Activated CD4-positive, alpha-beta T cell treated with anti-CD3 and anti-CD28 coated beads, Interleukin-10, Interleukin-2, amounts not matched to agents 100 ng/mL and 50 ng/mL, durations not matched to agents 16 hours and 8 hours (primary cell): ENCODE results near the gene POLE4.

Experiments used
- DNase-seq: peaks from one replicate; pipeline ENCODE4 v3.0.0-alpha.2; 2020

POLE4 gene

DNA sequence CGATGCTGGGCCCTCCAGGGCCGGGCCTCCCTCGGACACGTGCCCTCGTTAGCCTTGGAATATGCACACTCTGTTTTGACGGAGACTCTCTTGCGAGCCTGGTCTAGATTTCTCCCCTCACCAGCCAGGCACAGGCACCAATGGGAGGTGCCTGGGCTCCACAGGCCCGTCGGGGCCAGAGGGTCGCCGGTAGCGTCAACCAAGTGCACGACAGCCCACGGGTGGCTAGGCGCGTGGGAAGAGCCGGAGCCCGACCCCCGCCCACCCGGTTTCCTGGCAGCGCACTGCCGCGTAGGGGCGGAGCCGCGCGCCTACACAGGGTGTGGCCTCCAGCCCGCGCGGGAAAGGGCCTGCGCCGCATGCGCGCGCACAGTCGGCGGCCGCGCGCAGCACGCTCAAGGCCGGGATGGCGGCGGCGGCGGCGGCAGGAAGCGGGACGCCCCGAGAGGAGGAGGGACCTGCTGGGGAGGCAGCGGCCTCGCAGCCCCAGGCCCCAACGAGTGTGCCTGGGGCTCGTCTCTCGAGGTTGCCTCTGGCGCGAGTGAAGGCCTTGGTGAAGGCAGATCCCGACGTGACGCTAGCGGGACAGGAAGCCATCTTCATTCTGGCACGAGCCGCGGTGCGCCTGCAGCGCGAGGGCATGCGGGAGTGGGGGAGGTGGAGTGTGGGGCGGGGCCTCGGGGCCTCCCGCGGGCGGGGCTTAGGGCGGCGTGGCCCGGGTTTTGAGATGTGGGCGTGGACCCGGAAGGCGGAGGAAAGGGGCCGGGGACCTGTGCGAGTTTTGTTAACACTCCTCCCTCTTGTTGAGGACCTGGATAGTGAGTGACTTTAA, at the start of gene POLE4:
TSS of gene POLE4 (plus strand) at position 370 of the 832 bp plus-strand sequence. CDS start at position 407, 37 bp downstream.
- DNase-seq: peak; percentile 95

DNA sequence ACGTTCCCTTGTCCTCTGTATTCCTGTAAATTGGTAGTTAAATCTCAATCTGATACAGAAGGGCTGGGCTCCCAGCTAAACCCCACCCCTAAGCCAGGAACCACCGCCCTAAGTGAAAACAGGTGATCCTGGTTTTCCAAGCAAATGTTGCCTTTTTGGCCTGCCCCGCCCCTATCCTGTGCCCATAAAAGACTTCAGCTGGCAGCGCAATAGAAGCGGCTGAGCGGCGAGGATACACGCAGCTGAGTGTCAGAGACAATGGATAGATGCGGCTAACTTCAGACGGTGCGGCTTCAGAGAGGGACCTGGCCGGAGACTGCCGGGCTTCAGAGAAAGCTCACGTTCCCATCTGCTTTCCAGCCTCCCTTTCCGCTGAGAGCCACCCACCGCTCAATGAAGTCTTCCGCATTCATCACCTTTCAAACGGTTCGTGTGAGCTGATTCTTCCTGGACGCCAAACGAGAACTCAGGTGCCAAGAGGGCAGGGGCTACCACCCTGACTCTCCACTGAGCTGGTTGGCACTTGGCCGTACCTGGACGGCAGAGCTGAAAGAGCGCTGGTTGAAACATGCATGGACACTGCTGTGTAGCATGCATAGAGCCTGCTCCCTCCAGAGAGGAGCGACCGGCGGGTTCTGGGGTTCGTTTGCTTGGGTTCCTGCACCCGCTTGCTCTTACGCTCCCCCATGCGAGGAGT, 49.5 kb upstream of the POLE4 start:
- no peak for DNase-seq

GRCh38 chr2:74910245-74910644, 48.2 kb upstream of the POLE4 start:
- no peak for DNase-seq

DNA sequence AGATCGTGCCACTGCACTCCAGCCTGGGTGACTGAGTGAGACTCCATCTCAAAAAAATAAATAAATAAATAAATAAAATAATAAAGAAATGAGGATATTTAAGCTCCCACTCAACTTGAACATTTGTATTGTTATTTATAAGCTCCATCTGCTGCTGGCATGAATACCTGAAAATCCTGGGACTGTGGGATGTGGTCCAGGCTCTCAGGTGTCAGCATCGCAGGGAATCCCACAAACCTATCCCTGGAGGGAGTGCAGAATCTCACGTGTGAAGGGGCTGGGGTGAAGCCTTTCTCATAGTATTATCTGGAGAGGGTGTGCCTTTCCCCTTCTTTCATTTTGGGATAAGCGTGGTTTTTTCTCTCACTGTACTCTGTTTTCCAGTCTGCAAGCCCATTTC, 47.4 kb upstream of the POLE4 start:
- no peak for DNase-seq

GRCh38 chr2:74915743-74916142, 42.7 kb upstream of the POLE4 start:
- DNase-seq: peak; percentile 68

DNA sequence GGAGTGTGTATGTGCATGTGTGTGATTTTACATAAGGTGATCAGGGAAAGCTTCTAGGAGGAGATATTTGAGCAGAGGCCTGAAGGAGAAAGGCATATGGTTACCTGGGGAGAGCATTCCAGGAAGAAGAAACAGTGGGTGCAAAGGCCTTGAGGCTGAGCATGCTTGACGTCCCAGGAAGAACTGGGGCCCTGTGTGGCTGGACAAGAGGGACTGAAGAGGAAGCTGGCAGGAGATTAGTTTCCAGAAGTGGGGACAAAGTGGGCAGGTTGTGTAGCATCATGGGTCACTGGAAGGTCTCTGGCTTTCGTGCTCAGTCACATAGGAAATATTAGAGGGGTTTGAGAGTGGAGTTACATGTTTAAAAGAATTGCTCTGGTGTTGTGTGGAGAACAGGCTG, 42.0 kb upstream of the POLE4 start:
- DNase-seq: no peak

- DNase-seq: no peak
Observed at GRCh38 chr2:74917702-74918619, 40.5 kb upstream of the POLE4 start.

- peak; percentile 73 for DNase-seq
Observed at GRCh38 chr2:74919827-74920226, 38.6 kb upstream of the POLE4 start.

DNA sequence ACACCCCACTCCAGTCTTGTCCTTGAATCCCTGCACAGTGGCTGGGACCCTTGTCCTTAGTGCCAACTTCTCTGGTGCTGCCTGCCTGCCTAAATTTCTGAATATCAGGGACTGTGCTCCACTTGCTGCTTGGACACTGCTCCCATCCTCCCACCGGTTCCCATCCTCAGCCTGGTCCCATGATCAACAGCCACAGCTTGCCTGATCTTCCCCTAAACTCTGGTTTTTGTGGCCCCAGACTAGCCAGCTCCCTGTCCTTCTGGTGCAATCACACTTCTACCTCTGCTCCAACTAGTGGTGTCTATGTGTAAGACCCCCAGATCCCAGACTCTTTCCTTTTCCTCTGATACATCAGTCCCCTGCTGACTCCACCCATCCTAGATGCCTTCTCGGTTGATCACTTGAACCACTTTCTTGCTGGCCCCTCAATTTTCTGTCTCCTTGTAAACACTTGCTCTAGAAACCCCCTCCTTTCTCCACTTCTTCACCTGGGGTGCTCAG, 37.2 kb upstream of the POLE4 start:
- DNase-seq: no peak

GRCh38 chr2:74922592-74923227, 35.7 kb upstream of the POLE4 start:
- no peak for DNase-seq

DNA sequence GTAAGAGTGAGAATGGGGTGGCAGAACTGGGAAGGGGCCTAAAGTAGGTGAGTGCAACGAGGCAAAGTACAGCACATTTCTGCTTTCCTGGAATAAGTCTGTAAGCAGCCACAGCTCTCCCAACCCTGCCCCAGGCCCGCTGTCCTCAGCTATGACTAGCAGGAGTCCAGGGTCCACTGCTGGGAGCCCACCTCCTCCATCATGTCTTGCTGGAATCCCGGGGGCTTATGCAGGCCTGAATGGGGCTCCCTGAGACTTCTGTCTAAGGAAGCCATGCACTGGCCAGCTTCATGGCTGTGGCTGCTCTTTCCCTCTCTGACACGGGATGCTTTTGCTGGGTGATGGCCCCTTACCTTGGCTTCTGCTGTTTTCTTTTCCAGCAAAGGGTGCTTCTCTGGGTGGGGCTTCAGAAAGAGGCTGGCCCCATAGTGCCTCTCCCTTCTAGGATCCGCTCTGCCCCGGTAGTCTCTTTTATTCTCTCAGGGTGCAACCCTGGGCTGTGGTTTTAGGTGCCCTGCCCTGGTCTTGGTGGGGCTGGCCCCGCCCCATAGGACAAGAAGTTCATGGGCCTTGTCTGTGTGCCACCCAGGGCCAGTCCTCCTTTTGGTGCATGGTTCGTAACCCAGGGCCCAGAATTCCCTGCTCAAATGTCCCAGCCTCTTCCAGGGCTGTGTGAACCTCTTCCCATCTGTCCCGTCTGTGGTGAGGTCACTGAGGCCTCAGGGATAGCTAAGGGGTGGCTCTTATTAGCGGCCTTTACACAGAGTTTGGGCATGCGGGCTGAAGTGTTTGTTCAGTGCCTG, 33.8 kb upstream of the POLE4 start:
- DNase-seq: no peak

DNA sequence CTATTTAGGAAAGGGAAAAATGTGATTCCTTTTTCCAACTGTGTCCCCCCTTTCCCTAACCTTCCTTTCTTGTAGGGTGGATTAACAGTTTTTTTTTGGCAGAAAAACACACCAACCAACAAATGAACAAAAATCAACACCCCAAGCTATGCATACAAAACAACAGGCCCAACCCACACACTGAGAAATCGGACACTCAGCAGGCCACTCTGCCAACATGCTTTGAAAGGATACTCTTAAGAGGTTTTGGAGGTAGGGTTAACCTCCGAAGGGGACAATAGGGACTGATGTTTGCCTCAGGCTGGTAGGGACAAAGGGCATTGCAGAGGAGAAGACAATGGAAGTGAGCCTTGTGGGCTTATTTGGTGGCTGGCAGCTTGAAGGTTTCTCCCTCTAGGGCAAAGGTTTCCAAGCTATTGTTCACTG, 33.1 kb upstream of the POLE4 start:
- DNase-seq: no peak

DNA sequence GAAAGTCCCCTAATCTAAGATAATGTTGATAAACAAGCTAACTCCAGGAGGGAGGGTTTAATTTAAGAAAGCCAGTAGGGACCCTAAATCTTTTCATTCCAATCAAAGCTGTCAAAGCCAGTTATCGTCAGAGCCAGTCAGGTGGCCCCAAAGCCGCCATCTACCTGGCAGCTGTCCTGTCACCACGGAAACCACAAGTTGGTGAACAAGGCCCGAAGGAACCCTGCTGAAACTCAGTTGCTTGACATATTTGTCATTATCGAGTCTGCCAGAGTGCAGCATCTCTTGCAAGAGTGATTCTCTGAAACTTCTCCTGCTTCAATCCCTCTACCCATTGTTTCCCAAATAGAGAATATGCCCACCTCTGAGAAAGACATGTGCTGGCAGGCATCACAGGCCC, 30.8 kb upstream of the POLE4 start:
- no peak for DNase-seq

- no peak for DNase-seq
Observed at GRCh38 chr2:74930811-74931486, 27.5 kb upstream of the POLE4 start.

- no peak for DNase-seq
Observed at GRCh38 chr2:74931940-74932339, 26.5 kb upstream of the POLE4 start.

GRCh38 chr2:74935975-74936391, 22.5 kb upstream of the POLE4 start:
- no peak for DNase-seq

DNA sequence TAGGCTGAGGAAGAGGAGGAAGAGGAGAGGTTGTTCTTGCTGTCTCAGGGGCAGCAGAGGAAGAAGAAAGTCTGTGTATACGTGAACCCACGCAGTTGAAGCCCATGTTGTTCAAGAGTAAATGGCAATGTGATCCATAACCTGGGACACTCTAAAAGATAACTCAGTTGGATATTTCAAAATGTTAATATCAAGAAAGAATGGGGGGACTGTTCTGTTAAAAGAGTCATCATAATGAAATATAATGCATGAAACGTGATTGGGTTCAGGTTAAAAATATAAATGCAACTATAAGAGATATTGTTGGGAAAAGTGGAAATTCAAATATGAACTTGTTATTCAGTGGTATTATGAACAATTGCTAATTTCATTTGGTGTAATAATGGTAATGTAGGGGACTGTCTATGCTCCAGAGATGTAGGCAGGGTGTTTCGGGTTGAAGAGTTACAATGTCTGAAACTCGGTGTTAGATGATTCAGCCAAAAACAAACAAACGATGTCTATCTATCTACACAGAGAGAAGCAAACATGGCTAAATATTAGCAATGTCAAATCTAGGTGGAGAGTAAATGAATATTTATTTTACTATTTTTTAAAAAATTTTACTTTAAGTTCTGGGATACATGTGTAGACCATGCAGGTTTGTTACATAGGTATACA, 21.1 kb upstream of the POLE4 start:
- DNase-seq: no peak

DNA sequence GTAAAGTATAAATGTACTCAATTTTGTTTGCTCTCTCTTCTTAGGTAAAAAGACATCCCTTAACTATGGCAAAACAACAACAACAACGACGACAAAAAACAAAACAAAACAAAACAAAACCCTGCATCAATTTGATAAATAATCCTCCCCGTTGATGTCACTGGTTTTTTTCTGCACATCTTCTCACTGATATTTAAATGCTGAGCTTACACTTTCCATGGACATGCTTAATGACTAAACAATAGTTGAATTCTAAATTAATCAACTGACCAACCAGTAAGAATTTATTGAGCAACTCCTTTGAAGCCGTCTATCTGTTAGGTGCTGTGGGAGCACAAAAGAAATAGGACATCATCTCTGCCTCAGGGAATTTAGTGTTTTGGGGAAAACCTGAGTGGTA, 20.2 kb upstream of the POLE4 start:
- no peak for DNase-seq

GRCh38 chr2:74939919-74940812, 18.3 kb upstream of the POLE4 start:
- DNase-seq: no peak
